ENCODE results near the gene FCGR1A. TPM values are rescaled to one million over a fixed set of nuclear protein-coding genes. Genes with fewer than 3 reads are reported as not detected.

FCGR1A gene
- total and polyA plus RNA-seq, 9 of the 15 experiments (the other 6 are each of a cell fraction or from before 2014, with no cell fraction given), result 0.10 to 0.29 (median 0.17) TPM; not detected in 3

GRCh38 chr1:149811890-149812829 is 29.7 kb downstream of the FCGR1A start (continued):
- peak; percentile 34; the same call in 1 of the 2 replicates for TF ChIP-seq CREB3L1 (IDR thresholded peaks at IDR 0.05; ENCODE audit: borderline replicate concordance, low read depth)
- peak; percentile 67; the same call in 1 of the 2 replicates for TF ChIP-seq DLX4 (CRISPR knock-in tag; IDR thresholded peaks at IDR 0.05)
- peak; percentile 69; the same call in 1 of the 2 replicates for TF ChIP-seq ZNF77 (CRISPR knock-in tag; IDR thresholded peaks at IDR 0.05)
- TF ChIP-seq POLR2AphosphoS5 (IDR thresholded peaks at IDR 0.05; ENCODE audit: control insufficient read depth, insufficient read depth, low read depth, low read length), result 0 out of 2 replicates have a peak, but pooled peaks have one; percentile 13
- TF ChIP-seq SP1 (CRISPR knock-in tag; IDR thresholded peaks at IDR 0.05), result 0 out of 2 replicates have a peak, but pooled peaks have one; percentile 59
- peak; percentile 75 for TF ChIP-seq HDAC3 (IDR thresholded peaks at IDR 0.05; ENCODE audit: borderline replicate concordance, partially characterized antibody)
- TF ChIP-seq CAMTA2 (CRISPR knock-in tag; conservative IDR thresholded peaks at IDR 0.05), result peak; percentile 62; the same call in 1 of the 2 replicates
- peak; percentile 61; the same call in 1 of the 2 replicates for TF ChIP-seq CHCHD3 (CRISPR knock-in tag; IDR thresholded peaks at IDR 0.05)
- TF ChIP-seq ARID4B (CRISPR knock-in tag; IDR thresholded peaks at IDR 0.05), result peak; percentile 28; the same call in 1 of the 2 replicates
- peak; percentile 44; the same call in 1 of the 2 replicates for TF ChIP-seq ESRRB (CRISPR knock-in tag; IDR thresholded peaks at IDR 0.05; ENCODE audit: borderline replicate concordance)
- 0 out of 2 replicates have a peak, but pooled peaks have one; percentile 49 for TF ChIP-seq TCFL5 (CRISPR knock-in tag; conservative IDR thresholded peaks at IDR 0.05)
- TF ChIP-seq CSDE1 (IDR thresholded peaks at IDR 0.05), result peak in 1 of 2 experiments; percentile 7; a peak in 1 of 4 replicates

All from K562 (cell line).